CD4-positive, alpha-beta T cell treated with Interleukin-10 for 1 hour (primary cell): Measurements from ENCODE around the gene CLEC2B.

Experiments used
- DNase-seq: peaks from one replicate; pipeline ENCODE4 v3.0.0-alpha.2; 2020

CLEC2B gene

DNA sequence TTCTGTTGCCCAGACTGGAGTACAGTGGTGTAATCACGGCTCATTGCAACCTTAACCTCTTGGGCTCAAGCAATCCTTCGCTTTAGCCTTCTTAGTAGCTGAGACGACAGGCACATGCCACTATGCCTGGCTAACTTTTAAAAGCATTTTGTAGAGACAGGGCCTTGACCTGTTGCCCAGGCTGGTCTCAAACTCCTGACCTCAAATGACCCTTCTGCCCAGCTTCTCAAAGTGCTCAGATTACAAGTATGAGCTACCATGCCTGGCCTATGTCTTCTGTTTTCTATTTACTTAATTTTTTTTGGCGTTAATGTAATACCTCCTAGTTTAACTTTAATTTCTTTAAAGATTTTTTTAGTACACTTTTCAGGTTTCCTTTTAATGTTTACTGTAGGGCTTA is 62.4 kb downstream of the CLEC2B start:
- no peak for DNase-seq

DNA sequence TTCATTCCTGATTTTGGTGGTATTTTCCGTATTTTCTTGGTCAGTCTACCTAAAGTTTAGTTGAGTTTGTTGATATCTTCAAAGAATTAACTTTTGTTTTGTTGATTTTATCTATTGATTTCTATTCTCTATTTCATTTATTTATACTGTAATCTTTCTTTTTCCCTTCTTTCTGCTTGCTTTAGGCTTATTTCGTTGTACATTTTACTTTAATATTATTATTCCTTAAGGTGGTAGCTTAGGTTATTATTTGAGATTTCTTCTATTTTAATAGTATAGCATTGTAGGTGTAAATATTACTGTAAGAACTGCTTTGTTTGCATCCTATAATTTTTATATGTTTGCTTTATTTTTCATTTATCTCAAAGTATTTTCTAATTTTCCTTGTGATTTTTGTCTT is 63.3 kb downstream of the CLEC2B start:
- no peak for DNase-seq
